HG03095 (cell line): Measurements from ENCODE around the gene MANF.
"Not testable (repeated sequence)": the region's sequence is repeated elsewhere in the genome, so short reads cannot be mapped to it uniquely, and the experiment has no call there.

Experiments
- ATAC-seq: cut with Tn5 transposase; IDR thresholded peaks from one replicate; pipeline ENCODE4 v1.9.1; 2021; ENCODE audit warnings: moderate library complexity; ENCODE audit not compliant: unreplicated experiment

Gene MANF

GRCh38 chr3:51384726-51385473 is at the start of gene MANF:
Gene MANF (plus strand): TSS chr3:51385291. CDS start chr3:51385343, 52 bp downstream.
- ATAC-seq, result peak; percentile 95

GRCh38 chr3:51336261-51336660 is 48.8 kb upstream of the MANF start:
- no peak for ATAC-seq

DNA sequence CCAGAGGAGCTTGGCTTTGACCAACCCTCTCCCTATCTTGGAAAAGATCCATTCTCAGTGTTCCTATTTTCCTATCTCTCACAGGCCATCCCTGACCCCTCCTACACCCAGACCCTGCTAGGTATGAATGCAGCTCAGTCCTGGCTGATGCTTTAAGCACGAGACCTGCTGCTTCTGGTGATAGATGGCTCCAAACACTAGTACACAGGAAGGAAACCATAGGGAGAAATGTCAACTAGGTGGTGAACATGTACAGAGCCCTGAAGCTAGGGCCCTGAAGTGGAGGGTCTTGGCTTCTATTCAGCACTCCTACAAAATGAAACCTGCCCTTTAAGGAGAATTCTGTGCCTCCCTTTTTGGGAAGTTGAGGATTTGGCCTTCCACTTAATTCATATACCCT is 47.4 kb upstream of the MANF start:
- no peak for ATAC-seq

DNA sequence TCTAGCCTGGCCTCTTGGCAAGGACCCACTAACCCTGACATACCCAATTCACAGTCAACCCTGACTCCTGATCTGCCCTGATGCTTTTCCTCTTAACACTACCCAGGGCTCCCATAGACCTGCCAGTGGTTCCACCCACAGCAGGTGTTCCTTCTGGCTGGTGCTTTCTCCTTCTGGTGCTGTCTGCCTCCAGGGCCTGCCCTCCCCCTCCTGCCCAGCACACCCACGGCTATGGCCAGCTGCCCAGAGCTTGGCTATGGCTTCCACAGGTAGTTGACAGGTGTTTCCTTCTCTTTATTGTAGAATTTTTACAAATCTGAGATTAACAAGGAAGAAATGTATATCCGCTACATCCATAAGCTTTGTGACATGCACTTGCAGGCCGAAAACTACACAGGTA is 46.5 kb upstream of the MANF start:
- no peak for ATAC-seq

GRCh38 chr3:51340013-51340829 is 44.9 kb upstream of the MANF start:
- no peak for ATAC-seq

DNA sequence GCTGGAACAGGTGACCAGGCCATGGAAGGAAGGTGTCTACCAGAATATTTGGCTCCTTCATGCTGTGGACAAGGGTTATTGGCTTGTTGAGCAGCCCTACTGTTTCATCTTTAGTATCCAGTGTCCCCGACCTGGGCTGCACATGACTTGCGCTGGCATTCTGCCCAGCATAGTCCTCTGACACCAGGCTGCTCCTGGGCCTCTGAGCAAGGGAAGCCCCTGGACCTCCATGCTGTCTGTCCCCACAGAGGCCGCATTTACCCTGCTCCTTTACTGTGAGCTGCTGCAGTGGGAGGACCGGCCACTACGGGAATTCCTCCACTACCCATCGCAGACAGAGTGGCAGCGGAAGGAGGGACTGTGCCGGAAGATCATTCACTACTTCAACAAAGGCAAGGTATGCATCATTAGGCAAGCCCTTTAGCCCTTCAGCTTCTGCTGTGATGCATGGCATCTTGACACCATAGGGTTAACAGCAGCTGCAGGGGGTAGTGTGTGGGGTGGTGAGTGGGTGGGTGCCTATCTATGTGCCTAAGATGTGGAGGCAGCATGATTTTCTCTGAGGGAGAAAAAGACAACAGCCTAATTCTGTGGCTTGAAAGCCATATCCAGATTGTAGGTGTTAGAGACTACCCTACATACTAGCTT is 44.0 kb upstream of the MANF start:
- ATAC-seq, result no peak

GRCh38 chr3:51343918-51344687 is 41.0 kb upstream of the MANF start:
- ATAC-seq, result no peak

GRCh38 chr3:51350751-51351150 is 34.3 kb upstream of the MANF start:
- no peak for ATAC-seq

DNA sequence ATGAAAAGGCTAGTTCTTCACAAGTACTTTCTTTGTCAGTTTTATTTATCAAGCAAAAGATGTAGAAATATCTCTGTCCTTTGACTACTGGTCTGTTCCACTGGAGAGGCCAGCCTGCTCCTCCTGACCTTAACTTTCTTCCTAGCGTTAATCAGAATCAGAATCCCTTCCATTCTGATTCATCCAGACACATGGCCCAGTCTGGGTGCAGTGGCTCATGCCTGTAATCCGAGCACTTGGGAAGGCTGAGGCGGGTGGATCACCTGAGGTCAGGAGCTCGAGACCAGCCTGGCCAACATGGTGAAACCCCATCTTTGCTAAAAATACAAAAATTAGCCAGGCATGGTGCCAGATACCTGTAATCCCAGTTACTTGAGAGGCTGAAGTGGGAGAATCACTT is 32.0 kb upstream of the MANF start:
- no peak for ATAC-seq

DNA sequence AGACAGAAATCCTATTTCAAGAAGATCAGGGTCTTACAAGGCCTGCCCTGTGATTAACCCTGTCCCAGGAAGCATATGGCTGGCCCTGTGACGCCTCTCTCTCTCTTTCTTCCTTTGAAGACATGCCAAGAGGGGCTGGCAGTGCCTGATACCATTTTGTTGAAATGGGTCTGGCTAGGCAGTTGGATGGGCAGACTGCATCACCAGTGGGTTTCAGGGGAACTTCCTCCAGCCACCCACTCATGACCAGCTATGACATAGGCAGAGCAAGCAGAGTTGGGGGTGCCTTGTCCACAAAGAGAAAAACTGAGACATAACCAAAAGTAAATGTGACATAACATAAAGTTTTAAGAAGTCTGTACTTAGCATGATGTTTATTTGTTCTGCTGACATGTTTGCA is 31.4 kb upstream of the MANF start:
- ATAC-seq, result no peak

- ATAC-seq, result no peak
Observed at GRCh38 chr3:51354172-51354571, 30.9 kb upstream of the MANF start.

DNA sequence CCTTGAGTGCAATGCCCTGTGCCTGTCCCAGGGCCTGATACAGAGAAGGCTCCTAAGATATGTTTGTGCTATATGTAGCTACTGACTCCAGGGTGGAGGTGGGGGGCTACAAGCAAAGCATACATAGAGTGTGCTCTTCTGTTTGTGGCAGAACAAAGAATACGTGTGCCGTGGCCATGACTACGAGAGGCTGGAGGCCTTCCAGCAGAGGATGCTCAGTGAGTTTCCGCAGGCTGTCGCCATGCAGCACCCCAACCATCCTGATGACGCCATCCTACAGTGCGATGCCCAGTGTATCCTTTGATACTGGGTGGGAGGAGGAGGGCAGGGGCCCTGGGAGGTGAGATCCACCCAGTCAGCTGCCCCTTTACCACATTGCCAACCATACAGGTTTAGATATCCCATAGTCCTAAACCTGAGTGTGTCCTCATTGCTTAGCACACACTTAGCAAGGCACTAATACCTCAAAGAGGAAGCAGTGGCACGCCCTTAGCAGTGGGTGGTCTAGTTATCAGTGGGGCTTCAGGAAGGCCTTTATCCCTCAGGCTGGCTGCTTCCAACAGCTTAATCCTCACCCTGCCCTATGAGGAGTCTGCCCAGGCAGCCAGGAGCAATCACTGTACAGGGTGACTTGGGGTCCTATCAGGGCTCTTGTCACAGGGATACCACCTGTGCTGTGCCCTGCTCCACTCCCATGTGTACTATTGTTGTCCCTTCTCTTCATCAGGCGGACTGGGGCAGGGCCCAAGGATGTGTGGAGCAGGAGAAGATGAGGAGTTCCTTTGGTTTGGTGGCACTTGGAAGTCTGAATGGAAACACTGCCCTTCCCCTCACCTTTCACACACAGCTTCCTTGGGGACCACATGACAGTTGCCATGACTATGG is 30.1 kb upstream of the MANF start:
- no peak for ATAC-seq

DNA sequence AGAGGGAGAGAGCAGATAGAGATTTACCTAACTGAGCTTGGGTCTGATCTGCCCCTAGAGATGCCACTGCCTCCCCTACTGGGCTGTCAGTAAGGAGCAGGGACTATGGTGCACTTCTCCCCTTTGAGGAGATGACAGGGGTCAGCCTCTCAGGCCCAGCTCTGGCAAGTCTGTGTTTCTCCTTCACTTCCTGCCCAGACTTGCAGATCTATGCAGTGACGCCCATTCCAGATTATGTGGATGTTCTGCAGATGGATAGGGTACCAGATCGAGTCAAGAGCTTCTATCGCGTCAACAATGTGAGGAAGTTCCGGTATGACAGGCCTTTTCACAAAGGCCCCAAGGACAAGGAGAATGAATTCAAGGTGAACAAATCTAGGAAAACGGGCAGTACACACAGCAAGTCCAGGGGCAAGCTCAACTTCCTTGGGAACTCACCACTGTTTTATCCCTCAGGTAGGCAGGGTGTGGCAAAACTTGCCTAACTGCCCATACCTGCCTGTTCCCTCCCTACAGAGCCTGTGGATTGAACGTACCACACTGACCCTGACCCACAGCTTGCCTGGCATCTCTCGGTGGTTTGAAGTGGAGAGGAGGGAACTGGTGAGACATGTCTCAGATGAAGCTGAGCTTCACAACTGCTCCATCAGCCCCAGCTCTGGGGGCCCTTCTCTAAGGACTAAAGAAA is 29.1 kb upstream of the MANF start:
- no peak for ATAC-seq

- no peak for ATAC-seq
Observed at GRCh38 chr3:51357856-51358255, 27.2 kb upstream of the MANF start.

DNA sequence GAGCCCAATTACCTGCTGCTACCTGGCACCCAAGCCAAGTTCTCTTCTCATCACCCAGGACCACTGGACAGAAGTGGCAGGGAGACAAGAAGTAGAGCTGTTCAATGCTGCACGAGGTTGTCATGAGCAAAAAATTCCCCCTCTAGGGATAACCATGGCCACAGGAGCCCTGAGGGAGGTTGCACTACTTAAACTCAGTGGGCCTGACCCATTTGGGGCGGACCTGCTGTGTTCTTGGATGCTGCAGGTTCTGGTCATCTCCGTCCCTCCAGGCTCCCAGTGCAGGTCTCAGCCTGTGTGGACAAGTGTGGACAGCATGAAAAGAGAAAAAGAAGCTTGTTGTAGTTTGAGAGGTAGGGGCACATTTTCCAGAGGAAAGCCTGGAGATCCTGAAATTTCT is 26.1 kb upstream of the MANF start:
- no peak for ATAC-seq

DNA sequence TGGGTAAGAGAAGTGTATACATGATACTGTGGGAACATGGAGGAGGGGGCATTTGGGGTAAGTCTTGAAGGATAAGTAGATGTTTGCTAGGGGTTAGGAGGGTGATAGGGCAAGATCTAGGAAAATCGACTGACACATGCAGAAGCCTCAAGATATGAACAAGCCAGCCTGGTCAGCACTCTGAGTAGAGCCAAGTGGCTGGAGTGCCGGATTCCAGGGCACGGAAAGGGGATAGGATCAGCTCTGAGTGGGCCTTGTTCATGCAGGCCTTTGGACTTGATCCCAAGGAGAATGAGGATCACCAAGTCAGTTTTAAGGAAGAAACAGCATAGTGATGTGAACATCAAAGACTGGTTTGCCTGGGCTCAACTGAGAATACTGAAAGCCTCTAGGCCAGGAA is 24.3 kb upstream of the MANF start:
- ATAC-seq, result no peak

DNA sequence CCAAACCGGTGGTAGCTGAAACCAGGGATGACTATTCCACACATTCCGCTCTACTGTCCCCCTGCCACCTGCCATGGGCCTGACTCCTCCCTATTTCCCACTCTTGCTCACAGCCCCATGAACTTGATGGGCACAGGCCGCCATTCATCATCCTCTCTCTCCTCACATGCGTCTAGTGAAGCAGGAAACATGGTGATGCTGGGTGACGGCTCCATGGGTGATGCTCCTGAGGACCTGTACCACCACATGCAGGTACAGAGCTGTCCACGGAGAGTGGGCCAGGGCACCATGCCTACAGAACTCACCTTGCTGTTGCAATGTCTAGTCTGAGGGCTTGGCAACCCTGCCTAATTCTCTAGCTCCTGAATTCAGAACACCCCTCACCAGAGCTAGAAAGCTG is 23.3 kb upstream of the MANF start:
- ATAC-seq, result no peak

GRCh38 chr3:51362476-51362875 is 22.6 kb upstream of the MANF start:
- ATAC-seq, result no peak

GRCh38 chr3:51368276-51368675 is 16.8 kb upstream of the MANF start:
- not testable (repeated sequence) for ATAC-seq
